Measurements from ENCODE around the gene PIEZO1.

GRCh38 chr16:88783391-88784073, 1.5 kb downstream of the PIEZO1 start:
- TF ChIP-seq CEBPB (IDR thresholded peaks at IDR 0.05; ENCODE audit: low read depth) (no peak), EZH2 (IDR thresholded peaks at IDR 0.05) (no peak), SRF (IDR thresholded peaks at IDR 0.05; ENCODE audit: low read depth) (no peak), RAD21 (IDR thresholded peaks at IDR 0.05; ENCODE audit: low read depth) (no peak), POLR2A (IDR thresholded peaks at IDR 0.05; ENCODE audit: borderline replicate concordance, extremely low read depth, insufficient read depth, insufficient read length) (no peak), YY1 (IDR thresholded peaks at IDR 0.05; ENCODE audit: extremely low read depth, insufficient replicate concordance, low read depth, low read length) (no peak)
- TF ChIP-seq, protein P1, sequence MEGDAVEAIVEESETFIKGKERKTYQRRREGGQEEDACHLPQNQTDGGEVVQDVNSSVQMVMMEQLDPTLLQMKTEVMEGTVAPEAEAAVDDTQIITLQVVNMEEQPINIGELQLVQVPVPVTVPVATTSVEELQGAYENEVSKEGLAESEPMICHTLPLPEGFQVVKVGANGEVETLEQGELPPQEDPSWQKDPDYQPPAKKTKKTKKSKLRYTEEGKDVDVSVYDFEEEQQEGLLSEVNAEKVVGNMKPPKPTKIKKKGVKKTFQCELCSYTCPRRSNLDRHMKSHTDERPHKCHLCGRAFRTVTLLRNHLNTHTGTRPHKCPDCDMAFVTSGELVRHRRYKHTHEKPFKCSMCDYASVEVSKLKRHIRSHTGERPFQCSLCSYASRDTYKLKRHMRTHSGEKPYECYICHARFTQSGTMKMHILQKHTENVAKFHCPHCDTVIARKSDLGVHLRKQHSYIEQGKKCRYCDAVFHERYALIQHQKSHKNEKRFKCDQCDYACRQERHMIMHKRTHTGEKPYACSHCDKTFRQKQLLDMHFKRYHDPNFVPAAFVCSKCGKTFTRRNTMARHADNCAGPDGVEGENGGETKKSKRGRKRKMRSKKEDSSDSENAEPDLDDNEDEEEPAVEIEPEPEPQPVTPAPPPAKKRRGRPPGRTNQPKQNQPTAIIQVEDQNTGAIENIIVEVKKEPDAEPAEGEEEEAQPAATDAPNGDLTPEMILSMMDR (IDR thresholded peaks at IDR 0.05 in 2 of 3, conservative IDR thresholded peaks at IDR 0.05 in 1 of 3; ENCODE audit: borderline replicate concordance in 1 of 3, insufficient read depth in 1 of 3, low read depth in 2 of 3, low read length in 2 of 3) = no peak

All from HCT116 (cell line).